Uterus (tissue), 4 donors: ENCODE data around the gene ERC2. TPM values are rescaled to one million over a fixed set of nuclear protein-coding genes. Genes with fewer than 3 reads are reported as not detected.

ENCODE experiments used
- DNase-seq, 2 donors: peaks; one replicate each; pipeline ENCODE4 v3.0.0-alpha.2; 2019 to 2020
- H3K27ac ChIP-seq, 2 donors: fragments of 200-600 bp; sonication (generic); 1 replicate in 1 of 2; 2 replicates in 1 of 2; pipeline ENCODE4 v1.5.1; 2016 to 2018
- H3K27me3 ChIP-seq, 2 donors: fragments of 200-600 bp; sonication (generic); one replicate each; pipeline ENCODE4 v1.5.1; 2018 to 2019; ENCODE audit warnings: control low read depth in 1 of 2
- H3K36me3 ChIP-seq, 2 donors: fragments of 200-600 bp; sonication (generic); one replicate each; pipeline ENCODE4 v1.5.1; 2019; ENCODE audit warnings: control low read depth in 1 of 2
- H3K4me1 ChIP-seq, 2 donors: fragments of 200-600 bp; sonication (generic); one replicate each; pipeline ENCODE4 v1.5.1; 2018 to 2019; ENCODE audit warnings: control low read depth in 1 of 2
- H3K4me3 ChIP-seq, 2 donors: fragments of 200-600 bp; sonication (generic); 1 replicate in 1 of 2; 2 replicates in 1 of 2; pipeline ENCODE4 v1.5.1; 2018 to 2019; ENCODE audit warnings: mild to moderate bottlenecking in 1 of 2
- H3K9me3 ChIP-seq, 2 donors: fragments of 200-600 bp; sonication (generic); one replicate each; pipeline ENCODE4 v1.5.1; 2019; ENCODE audit warnings: control low read depth in 1 of 2
- CTCF ChIP-seq, 4 experiments: fragments of 200-600 bp in 2 of 4; fragments of 450-650 bp in 2 of 4; sonication (generic) in 2 of 4; IDR thresholded peaks; one replicate each; pipeline ENCODE4 v1.5.1; 2016 to 2019; ENCODE audit warnings: antibody characterized with exemption in 4 of 4, mild to moderate bottlenecking in 2 of 4, moderate library complexity in 1 of 4
- POLR2A ChIP-seq, 2 donors: fragments of 450-650 bp; IDR thresholded peaks; one replicate each; pipeline ENCODE4 v1.6.1; 2016; ENCODE audit warnings: antibody characterized with exemption in 2 of 2, mild to moderate bottlenecking in 1 of 2, moderate library complexity in 1 of 2
- intact Hi-C: fragments of 100-400 bp; cut with DNase I; formaldehyde crosslinking; loops from one replicate; pipeline ENCODE4 v1.15.1; 2023; ENCODE audit warnings: low total_unique reads
- total RNA-seq, 4 donors: library from RNA; depleted of rRNA in 3 of 4; stranded (reverse); fragments of >200 nt in 3 of 4; gene quantifications; one replicate each; pipeline versions ENCODE4 v1.1.0 to v1.2.4, GENCODE V29; 2014 to 2023
- donor health status: DM: yes; HTN: yes; CAD: no.

The ERC2 gene
- total RNA-seq, 4 donors from 2014 or later = 1.7 to 5.5 TPM; not detected in 2

GRCh38 chr3:55801676-55802075, 666.6 kb downstream of the ERC2 start:
- TF ChIP-seq CTCF (IDR thresholded peaks at IDR 0.05) (no peak), POLR2A (IDR thresholded peaks at IDR 0.05) (no peak)
- intact Hi-C loops = no loop called here
- no peak for DNase-seq

GRCh38 chr3:55801068-55801467, 667.2 kb downstream of the ERC2 start:
- no peak for TF ChIP-seq POLR2A (IDR thresholded peaks at IDR 0.05)
- no peak for TF ChIP-seq CTCF (IDR thresholded peaks at IDR 0.05)
- intact Hi-C loops = no loop called here
- Histone ChIP-seq H3K4me1 (no peaks in the 10 kb centered on the region), H3K27me3 (no peaks in the 10 kb centered on the region), H3K9me3 (no peaks in the 10 kb centered on the region), H3K36me3 (no peaks in the 10 kb centered on the region), H3K27ac (no peak overlapping the region), H3K4me3 (no peak overlapping the region)
- no peak for DNase-seq

More at GRCh38 chr3:55801676-55802075, 666.6 kb downstream of the ERC2 start:
- Histone ChIP-seq H3K36me3 (no peaks in the 10 kb centered on the region), H3K9me3 (no peaks in the 10 kb centered on the region), H3K27me3 (no peaks in the 10 kb centered on the region), H3K27ac (no peak overlapping the region), H3K4me3 (no peak overlapping the region), H3K4me1 (no peaks in the 10 kb centered on the region)

- Histone ChIP-seq H3K4me3 (no peak overlapping the region), H3K4me1 (no peaks in the 10 kb centered on the region), H3K27ac (no peak overlapping the region), H3K27me3 (no peaks in the 10 kb centered on the region), H3K36me3 (no peaks in the 10 kb centered on the region), H3K9me3 (no peaks in the 10 kb centered on the region)
- intact Hi-C loops = no loop called here
- DNase-seq = no peak
- TF ChIP-seq CTCF (IDR thresholded peaks at IDR 0.05) = no peak
- no peak for TF ChIP-seq POLR2A (IDR thresholded peaks at IDR 0.05)
Measured at GRCh38 chr3:55797775-55798174, 670.5 kb downstream of the ERC2 start.

- H3K9me3 ChIP-seq = no peaks in the 10 kb centered on the region
- intact Hi-C loops = no loop called here
- TF ChIP-seq POLR2A (IDR thresholded peaks at IDR 0.05) = no peak
- no peak for TF ChIP-seq CTCF (IDR thresholded peaks at IDR 0.05)
- no peaks in the 10 kb centered on the region for H3K27me3 ChIP-seq
- H3K4me1 ChIP-seq = no peaks in the 10 kb centered on the region
- H3K27ac ChIP-seq = no peak overlapping the region
- H3K36me3 ChIP-seq = no peaks in the 10 kb centered on the region
- H3K4me3 ChIP-seq = no peak overlapping the region
- DNase-seq = no peak
Measured at GRCh38 chr3:55797084-55797483, 671.2 kb downstream of the ERC2 start.

- no peaks in the 10 kb centered on the region for H3K27me3 ChIP-seq
- no peaks in the 10 kb centered on the region for H3K9me3 ChIP-seq
- no peaks in the 10 kb centered on the region for H3K36me3 ChIP-seq
- TF ChIP-seq POLR2A (IDR thresholded peaks at IDR 0.05) = no peak
- no peak for TF ChIP-seq CTCF (IDR thresholded peaks at IDR 0.05)
- intact Hi-C loops = no loop called here
- no peaks in the 10 kb centered on the region for H3K4me1 ChIP-seq
- DNase-seq = no peak
- no peak overlapping the region for H3K27ac ChIP-seq
- no peak overlapping the region for H3K4me3 ChIP-seq
Measured at GRCh38 chr3:55796533-55796932, 671.7 kb downstream of the ERC2 start.
